CD4-positive, alpha-beta T cell treated with Interleukin-12 subunit alpha and Interleukin-12 subunit beta, for 1 hour (primary cell): Measurements from ENCODE around the gene HMCN1.

Experiments
- DNase-seq: peaks from one replicate; pipeline ENCODE4 v3.0.0-alpha.2; 2020

HMCN1 gene

DNA sequence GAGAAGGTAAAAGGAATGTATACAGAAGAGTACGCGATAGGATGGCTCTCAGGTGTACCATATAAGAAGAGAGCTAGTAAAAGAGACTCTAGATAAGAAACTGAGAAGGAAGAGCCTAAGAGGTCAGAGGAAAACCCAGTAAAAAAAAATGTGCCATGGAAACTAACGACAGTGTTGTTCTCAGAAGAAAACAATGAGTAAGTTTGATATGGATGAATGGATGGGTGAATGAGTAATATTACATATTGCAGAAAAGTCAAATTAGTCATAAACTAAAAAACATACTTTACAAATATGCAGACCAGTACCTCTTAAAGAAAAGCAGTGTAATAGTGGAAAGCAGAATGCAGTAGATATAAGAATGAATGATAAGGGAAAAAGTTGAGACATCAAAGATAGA lies 316.2 kb downstream of the HMCN1 start:
- DNase-seq = no peak

DNA sequence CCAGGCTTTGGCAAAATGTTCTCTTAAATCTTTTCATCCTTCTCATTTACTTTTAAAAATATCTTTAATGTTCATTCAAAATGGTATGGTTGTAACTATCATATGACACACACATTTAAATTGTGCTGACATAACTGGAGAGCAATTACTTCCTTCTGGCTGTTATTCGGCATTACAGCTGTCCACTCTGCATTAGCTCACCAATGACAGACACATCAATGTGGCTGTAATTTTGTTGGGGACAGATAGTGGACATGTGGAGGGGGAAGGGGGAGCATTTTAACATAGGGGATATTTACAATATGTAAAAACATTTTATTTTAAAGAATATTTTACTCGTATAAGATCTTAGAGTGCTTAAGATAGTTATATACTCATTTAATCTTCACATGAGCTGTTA lies 319.8 kb downstream of the HMCN1 start:
- no peak for DNase-seq

DNA sequence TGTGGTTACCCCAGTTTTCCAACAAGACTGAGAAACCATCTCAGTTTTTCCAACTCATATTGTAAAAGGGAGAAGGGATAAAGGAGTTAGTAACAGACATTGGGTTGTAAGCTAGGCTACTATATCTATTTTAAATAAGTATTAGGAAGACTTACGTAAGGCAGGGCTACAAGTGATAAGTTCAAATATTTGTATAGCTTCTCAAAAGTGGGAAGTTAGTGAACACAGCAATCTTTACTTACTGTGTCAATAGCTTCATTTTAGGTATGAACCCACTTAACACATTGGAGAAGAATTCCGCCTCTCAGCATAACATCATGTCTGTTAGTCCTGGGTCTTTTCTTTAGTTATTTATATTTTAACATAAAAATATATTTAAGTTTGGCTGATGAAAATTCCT lies 320.7 kb downstream of the HMCN1 start:
- no peak for DNase-seq

DNA sequence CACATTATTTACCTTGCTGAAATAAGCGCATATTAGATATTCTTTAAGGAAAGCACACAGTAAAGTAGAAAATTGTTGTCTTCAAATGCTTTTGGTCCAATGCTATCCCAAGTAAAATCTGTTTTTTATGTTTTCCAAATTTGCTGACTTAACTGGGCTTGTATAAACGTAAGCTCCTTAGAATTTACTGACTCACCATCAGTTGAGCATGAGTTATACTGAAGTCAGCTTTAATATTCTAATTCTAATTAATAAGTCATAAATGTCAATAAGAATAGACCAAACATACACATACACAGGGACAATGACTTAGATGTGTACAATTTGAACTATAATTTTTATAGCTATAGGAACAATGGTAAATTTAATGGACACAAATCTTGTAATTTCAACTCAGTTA lies 321.7 kb downstream of the HMCN1 start:
- DNase-seq = no peak

DNA sequence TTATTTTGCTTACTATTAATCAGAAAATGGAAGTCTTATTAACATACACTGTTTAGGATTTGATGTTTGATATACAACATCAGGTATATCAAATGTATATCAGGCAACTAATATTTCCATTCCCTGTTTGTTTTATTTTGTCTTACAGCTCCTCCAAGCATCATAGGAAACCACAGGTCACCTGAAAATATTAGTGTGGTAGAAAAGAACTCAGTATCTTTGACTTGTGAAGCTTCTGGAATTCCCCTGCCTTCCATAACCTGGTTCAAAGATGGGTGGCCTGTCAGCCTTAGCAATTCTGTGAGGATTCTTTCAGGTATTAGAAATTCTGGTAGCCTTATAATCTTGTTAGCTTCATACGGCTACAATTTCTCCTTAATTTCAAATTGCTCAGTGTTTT lies 322.9 kb downstream of the HMCN1 start:
- DNase-seq = no peak

DNA sequence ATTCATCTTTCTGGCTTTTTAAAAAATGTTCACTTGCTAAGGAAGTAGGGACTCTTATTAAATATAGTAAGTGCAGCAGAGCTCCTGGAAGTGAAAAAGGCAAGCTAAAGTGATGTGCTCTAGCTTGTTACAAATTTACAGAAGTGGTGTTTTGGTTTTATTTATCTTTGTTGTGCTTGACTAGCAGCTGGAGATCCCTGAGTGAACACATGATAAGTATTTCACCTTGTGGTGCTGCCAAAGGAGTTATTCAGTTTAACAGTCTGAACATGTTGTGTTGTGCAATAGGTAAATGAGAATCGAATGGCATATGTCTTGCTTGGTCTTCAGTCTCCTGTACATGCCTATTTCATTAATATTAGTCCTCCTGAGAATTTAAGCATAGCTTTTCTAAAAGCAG lies 325.1 kb downstream of the HMCN1 start:
- DNase-seq = no peak

DNA sequence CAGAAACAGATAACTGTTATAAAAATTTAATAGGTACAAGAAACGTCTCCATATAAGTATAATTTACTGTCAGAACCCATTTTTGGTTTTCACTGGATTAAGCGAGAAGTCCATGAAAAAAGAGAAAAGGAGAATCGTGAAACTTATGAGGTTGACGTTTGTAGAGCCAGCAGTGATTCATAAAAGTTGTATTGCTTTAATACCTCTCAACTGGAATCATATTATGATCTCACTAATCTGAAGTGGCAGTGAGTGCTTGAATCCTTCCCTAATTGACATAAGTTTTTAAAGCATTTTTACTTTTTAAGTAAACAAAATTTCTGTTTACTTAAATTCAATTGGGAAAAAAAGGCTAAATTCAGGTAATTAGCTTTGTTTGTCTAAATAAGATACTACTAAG lies 325.6 kb downstream of the HMCN1 start:
- DNase-seq = no peak

DNA sequence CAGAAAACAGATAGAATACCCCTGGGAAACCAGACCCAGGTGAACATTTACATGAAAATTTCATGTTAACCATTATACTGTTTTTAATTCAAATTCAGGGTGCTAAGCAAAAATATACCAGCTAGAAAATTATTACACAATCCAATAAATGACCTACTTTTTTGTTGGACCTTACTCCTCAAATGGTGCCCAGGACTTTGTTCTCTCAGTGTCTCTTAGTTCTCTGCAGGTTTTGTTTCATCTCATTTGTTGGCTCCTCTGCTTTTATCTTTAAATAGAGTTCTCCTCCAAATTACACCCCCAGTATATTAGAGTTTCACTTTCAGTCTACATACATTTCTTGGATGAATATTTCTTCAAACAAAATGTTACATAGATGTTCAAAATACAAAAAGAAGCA lies 326.0 kb downstream of the HMCN1 start:
- DNase-seq = no peak

DNA sequence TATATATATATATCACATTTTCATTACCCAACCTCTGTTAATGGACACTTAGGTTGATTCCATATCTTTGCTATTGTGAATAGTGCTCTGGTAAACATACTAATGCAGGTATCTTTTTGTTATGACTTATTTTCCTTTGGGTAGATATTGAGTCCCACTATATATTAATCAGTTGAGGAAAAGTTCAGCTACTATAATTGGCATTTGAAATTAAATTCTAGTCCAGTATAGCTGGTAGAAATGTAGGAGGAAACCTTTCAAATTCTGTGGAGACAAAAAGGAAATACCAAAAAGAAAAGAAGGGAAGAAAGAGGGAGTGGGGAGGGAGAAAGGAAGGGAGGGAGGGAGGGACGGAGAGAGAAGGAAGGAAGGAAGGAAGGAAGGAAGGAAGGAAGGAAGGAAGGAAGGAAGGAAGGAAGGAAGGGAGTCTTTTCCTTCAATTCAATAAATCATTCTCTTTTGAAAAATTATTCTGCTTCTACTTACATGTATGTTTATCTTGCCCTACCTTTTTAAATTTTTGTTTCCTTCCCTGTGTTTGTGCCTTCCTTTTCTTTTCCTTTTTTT lies 329.0 kb downstream of the HMCN1 start:
- no peak for DNase-seq

DNA sequence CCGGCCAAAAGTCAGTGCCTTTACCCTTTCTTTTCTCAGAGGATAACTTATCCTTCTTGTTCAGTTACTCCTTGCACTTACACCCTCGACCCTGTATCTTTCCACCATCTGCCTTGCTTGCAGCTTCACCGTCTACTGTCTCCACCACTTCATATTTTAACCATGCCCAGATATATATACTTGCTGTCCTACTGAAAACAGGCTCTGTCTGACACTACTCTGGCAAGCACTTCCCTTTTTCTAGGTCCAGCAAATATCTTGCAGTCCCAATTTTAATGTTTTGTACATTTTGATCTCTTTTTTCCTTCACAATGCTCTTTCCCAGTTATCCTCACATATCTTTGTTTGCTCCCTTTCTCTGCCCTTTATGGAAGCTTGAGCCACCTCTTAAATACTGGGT lies 332.2 kb downstream of the HMCN1 start:
- DNase-seq = no peak

DNA sequence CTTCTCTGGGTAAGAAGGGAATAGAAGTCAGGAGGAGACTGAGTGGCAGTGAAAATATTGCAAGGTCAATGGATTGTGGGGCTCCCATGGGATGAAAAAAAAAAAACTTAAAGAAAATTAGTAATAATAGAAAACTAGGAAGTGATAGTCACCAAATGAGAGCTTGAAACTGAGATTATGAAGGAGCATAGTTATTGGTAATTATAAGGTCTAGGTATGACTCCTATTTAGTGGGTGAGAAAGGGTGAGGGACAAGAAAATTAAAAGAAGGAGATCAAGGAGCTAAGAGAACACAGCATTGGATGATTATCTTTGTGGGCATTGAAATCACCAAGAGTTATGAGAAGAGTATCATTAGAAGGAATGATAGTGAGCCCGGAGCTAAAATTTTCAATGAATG lies 339.5 kb downstream of the HMCN1 start:
- DNase-seq = no peak

DNA sequence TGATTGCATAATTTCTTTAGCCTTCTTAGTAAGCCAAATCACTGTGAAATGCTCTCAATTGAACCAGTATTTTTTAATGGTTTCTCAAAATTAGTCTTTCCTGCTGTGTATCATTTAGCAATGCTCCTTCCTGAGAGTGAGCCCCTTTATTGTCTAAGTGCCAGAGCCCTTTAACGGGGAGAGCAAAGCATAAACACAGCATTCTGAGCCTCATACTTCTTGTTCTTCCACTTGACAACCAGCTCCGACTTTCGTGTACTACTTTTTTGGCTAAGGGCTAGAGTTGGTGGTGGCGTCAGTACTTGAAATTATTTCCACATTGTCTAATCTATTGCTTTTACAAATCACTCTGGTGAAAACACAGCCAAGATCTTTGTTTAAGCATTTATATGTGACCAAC lies 341.8 kb downstream of the HMCN1 start:
- no peak for DNase-seq

DNA sequence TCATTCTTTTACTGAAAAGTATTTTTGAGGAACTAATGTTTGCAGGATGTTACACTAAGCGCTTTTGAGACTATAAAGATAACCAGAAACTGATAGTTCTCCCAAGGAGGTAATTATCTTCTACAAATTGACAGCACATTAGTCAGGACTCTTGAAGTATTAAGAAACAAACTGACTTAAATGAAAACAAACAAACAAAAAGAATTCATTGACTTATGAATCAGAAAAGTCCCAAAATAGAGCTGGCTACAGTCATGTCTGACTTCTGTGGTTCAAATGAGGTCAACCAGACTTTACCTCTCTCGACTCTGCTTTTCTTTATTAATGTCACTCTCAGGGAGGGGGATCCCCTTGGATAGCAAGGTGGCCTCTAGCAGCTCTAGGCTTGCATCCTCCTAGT lies 344.1 kb downstream of the HMCN1 start:
- DNase-seq = no peak

DNA sequence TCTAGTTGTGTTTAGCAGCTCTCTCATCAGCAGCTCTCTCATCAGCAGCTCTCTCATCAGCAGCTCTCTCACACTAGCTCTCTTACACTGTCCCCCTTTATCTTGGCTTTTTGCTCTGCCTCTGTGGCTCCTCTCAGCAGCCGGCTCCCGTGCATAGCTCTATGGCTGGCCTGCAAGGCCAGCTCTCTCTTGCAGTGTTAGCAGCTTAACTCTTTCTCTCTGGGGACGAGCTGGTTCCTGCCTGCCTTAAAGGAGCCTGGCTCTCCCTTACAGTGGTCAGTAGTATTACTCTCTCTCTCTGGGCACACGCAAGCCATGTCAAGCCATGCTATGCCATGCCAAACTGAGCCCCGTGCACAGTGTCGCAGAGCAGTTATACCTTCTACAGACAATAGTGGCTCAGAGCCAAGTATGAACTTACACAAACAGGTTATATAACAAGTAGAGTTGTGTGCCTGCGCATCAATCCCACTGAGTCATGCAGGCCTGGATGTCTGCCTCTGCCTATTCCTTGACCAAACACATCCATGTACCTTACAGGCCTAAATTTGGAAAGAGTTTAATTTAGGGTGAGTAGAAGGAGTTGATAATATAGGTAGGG lies 345.0 kb downstream of the HMCN1 start:
- DNase-seq = no peak

DNA sequence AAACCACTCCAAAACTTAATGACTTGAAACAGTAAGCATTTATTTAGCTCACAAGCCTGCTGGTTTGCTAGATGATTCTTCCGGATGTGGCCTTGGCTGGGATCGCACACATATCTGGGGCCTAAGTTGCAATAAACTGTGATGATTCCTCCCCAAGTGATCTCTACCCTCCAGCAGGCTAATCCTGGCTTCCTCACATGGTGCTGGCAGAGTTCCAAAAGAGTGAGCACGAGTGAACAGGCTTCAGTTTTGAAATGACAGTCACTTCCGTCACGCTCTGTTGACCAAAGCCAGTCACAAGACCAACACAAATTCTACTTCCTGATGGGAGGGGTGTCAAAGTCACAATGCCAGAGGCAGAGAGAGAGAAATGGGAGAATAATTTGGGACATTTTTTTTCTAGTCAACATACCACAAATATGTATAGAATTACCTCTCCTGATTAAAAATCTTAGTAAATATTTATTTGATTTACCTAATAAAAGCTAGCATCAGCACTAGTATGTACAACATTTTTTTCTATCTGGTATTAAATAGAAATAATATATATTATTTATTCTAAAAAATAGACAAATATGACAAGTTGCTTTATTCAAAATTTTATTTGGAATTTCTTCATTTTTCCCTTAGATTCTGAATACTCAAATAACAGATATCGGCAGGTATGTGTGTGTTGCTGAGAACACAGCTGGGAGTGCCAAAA lies 348.2 kb downstream of the HMCN1 start:
- peak; percentile 4 for DNase-seq

DNA sequence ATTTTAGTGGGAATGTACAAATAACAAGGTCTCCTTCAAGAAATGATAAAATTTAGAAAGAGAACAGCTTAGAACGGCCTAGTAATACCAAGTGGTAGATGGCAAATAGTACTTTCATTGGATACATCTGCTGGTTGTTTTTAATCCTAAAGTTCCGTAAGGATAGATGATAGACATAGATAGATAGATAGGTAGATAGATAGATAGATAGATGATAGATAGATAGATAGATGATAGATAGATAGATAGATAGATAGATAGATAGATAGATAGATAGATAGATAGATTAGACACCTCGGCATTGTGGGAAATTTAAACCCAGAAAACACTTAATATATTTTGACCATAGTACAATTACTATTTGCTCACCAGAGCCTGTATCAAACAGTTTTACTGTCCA lies 352.4 kb downstream of the HMCN1 start:
- DNase-seq = no peak

DNA sequence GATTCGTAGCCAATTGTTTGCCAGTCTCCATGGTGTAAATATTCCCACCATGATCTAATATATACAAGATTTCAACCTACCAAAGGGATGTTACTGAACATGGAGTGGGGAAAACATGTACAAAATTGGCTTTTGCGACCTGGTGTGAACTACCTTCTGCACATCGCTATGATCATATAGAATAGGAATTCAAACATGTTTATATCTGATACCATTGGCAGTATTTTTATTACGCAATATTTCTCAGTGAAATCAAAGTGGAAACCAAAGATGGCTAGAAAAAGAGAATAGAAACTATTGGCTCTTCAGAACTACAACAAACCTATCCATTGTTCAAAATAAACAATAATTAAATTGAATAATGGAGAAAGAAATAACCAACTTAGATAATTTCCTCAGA lies 355.7 kb downstream of the HMCN1 start:
- DNase-seq = no peak

DNA sequence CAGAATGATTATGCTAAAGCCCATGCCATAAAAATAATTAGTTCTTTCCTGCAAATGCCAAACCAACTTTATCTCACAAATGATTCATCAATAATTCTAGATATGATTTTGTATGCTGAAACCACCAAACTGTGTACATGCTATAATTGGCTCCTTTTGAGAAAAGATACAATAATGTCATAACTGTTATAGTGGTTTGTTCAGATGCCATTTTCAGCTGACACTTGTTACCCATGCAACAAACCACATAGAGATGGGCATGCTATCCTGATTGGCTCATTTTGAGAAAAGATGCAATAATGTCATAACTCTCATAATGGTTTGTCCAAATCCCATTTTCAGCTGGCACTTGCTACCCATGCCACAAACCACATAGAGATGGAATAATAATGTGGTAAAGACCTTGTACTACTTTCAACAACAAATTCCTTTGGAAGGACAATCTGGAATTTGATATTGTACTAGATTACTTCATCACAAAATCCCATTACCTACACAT lies 357.1 kb downstream of the HMCN1 start:
- no peak for DNase-seq

DNA sequence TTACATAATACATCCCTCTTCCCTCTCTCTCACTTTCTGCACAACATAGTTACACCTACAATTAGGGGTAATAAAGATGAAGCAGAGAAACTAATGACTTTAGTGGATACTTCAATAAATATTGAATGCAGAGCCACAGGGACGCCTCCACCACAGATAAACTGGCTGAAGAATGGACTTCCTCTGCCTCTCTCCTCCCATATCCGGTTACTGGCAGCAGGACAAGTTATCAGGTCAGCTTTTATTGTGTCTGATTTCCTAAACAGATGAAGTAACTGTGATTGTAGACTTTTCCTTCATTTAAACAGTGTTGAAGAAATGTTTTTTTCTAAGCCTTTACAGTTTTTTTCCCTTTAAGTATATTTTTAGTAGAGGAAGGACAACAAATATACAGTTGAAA lies 359.2 kb downstream of the HMCN1 start:
- DNase-seq = no peak

DNA sequence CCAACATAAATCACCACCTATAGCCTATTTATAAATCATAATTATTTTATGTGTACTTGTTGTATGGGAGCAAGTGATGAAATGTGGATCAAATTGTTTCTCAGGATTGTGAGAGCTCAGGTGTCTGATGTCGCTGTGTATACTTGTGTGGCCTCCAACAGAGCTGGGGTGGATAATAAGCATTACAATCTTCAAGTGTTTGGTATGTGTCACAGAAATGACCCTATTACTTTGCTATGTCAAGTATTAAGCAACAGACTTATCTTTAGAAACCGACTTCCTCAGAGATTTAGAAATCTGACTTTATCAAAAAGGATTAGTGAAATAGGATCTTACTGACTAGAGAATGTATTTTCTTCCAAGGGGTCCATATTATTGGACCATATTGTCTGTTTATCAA lies 360.0 kb downstream of the HMCN1 start:
- DNase-seq = no peak

DNA sequence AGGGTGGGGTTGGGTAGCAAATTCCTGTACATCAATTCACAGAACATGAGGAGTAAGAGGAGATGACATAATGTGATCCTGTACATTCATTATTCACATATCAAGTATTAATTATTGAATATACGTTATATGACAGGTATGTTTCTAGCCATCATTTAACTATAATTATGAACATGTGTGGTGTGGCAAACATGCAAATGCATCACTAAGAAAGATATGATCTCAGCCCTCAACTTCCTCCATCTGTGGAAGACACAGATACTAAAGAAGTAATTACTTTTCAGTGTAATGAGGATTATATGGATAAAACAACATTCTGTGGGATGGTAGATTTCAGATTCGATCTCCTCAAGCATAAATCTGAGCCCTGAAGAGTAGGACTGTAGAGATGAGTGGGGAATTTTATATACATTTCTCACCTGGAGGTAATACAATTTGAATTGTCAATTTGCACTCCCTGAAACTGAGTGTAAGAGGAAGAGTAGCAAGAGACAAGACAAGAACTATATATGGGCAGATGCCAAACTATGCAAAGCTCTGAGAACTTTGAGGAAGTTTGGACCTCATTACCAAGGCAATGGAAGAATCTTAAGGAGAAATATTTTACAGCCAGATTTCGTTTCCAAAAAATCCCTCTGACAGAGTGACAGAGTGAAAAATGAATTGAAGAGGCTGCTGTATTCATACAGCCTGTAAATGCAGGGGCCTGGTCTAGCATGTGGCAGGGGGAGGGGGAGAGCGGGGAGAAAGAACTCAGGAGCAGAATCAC lies 365.3 kb downstream of the HMCN1 start:
- no peak for DNase-seq

DNA sequence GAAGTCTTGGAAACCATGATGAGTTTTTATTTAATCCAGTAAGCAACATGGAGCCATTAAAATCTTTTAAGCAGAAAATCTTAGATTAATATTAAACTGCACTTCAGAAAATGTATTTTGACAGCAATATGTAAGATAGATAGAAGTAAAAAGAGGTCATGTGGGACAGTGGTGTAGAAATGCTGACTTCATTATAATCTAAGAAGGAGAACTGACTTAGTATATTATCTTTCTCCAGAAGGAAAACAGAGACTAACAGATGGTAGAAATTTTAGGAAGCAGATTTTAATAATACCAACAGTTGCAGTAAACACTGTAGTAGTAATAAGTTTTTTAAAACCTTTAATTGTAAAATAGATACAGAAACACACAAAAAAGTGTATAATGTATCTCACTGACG lies 367.9 kb downstream of the HMCN1 start:
- DNase-seq = no peak

DNA sequence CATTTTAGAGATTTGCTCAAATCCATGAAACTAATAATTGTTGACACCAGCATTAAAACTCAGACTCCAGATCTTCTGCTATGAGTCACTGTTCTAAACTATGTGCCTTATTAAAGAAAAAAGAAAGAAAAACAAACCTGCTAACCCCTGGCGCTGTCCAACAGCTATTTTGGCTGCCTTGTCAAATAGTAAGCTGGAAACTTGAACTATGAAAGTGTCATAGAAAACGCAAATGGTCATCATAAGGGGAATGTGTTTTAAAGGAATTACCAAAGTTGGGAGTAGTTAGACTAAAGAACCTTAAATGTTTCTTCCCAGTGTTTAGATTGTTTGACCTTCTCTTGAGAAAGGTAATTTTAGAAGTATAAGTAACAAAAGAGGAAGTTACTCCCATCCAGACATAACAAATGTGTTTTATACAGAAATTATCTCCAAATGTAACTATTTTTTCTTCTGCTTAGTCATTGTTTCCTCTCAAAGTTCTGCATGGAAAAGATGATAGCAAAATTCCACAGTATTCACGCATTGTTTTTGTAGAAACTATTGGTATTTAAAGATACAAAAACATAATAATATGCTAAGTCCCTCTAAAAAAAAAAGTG lies 368.5 kb downstream of the HMCN1 start:
- no peak for DNase-seq

DNA sequence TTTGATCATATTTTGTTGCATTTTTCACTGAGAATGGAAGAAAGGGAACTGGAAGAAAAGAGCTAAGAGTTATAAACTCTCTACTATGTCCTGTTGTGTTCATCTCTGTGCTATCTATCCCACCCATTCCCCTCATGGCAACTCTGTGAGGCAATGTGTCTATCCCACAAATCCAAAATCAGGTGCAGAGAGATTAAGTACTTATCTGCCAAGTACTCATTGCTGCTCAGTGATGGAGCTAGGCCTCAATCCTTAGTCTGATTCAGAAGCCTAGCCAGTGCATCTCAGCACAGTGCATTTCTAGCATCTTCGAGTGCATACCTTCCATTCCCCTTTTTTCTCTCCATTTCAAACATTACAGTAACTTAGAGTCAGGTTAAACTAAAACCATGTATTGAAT lies 370.3 kb downstream of the HMCN1 start:
- DNase-seq = no peak
